ENCODE data around the gene PTGDS.

The PTGDS gene

GRCh38 chr9:137014776-137015539 is 37.7 kb downstream of the PTGDS start:
- ChIA-PET CTCF (interaction anchor here (0.9 to 1.5 kb wide), 4 partner anchors 11 to 49 kb away, joined by 3 to 7 read pairs (median 3); partner anchors contain the start of gene ABCA2), POLR2A (no interaction called here)
- no peak for TF ChIP-seq CTCF (IDR thresholded peaks at IDR 0.05; ENCODE audit: control extremely low read depth, extremely low read depth, low read depth, missing control alignments)
- no peak for DNase-seq (ENCODE audit: extremely low spot score)

- TF ChIP-seq CTCF (IDR thresholded peaks at IDR 0.05; ENCODE audit: control extremely low read depth, extremely low read depth, low read depth, missing control alignments), result no peak
- POLR2A ChIA-PET, result no interaction called here
- no peak for DNase-seq (ENCODE audit: extremely low spot score)
- CTCF ChIA-PET, result interaction anchor here (1.3 to 1.5 kb wide), 3 partner anchors 14 to 48 kb away, joined by 3 to 7 read pairs (median 3); partner anchors contain the start of gene ABCA2
These were observed 38.2 kb downstream of the PTGDS start for GRCh38 chr9:137015540-137015930.

- ChIA-PET POLR2A (no interaction called here), CTCF (interaction anchor here (1.3 to 1.5 kb wide), 2 partner anchors 13 to 48 kb away, joined by 3 to 7 read pairs; partner anchors contain the start of gene ABCA2)
- DNase-seq (ENCODE audit: extremely low spot score), result no peak
- TF ChIP-seq CTCF (IDR thresholded peaks at IDR 0.05; ENCODE audit: control extremely low read depth, extremely low read depth, low read depth, missing control alignments), result no peak
These were observed 38.7 kb downstream of the PTGDS start for GRCh38 chr9:137015976-137016375.

- ChIA-PET CTCF (interaction anchor here (1.5 kb wide), 1 partner anchor 13 kb away, joined by 7 read pairs; the partner anchor contains the start of gene ABCA2), POLR2A (no interaction called here)
- no peak for DNase-seq (ENCODE audit: extremely low spot score)
- no peak for TF ChIP-seq CTCF (IDR thresholded peaks at IDR 0.05; ENCODE audit: control extremely low read depth, extremely low read depth, low read depth, missing control alignments)
These were observed 39.1 kb downstream of the PTGDS start for GRCh38 chr9:137016436-137016835.

GRCh38 chr9:137017071-137017470 is 39.8 kb downstream of the PTGDS start:
- DNase-seq (ENCODE audit: extremely low spot score), result no peak
- ChIA-PET POLR2A (no interaction called here), CTCF (interaction anchor here (5.1 kb wide), 1 partner anchor 12 kb away, joined by 39 read pairs; the partner anchor contains the start of gene ABCA2)
- TF ChIP-seq CTCF (IDR thresholded peaks at IDR 0.05; ENCODE audit: control extremely low read depth, extremely low read depth, low read depth, missing control alignments), result no peak

GRCh38 chr9:137017791-137018497 is 40.6 kb downstream of the PTGDS start:
- CTCF ChIA-PET, result interaction anchor here (2.3 to 5.1 kb wide), 2 partner anchors 11 to 29 kb away, joined by 6 to 39 read pairs; partner anchors contain the start of genes ABCA2 and NPDC1
- TF ChIP-seq CTCF (IDR thresholded peaks at IDR 0.05; ENCODE audit: control extremely low read depth, extremely low read depth, low read depth, missing control alignments), result no peak
- DNase-seq (ENCODE audit: extremely low spot score), result no peak
- POLR2A ChIA-PET, result no interaction called here

Measured in GM10248 (cell line).